HepG2 (cell line): ENCODE data around the gene RGS5. TPM values are rescaled to one million over a fixed set of nuclear protein-coding genes. Genes with fewer than 3 reads are reported as not detected.

Experiments
- ATAC-seq: fragments of 200-7000 bp; cut with Tn5 transposase; 3 replicates; pipeline ENCODE4 v1.9.1; 2020; ENCODE audit warnings: mild to moderate bottlenecking, moderate library complexity
- BruUV-seq: library from RNA; stranded (reverse); fragments of 400-500 nt; replicated peaks from 2 replicates; lab custom pipeline; 2021; lab: Mats Ljungman, UMichigan
- CTCF ChIA-PET: fragments of 300-600 bp; formaldehyde crosslinking; extraction: SDS; loops from one replicate; lab custom pipeline; 2021; ENCODE audit warnings: low total read pairs, inconsistent platforms, low intra/inter-chr PET ratio; lab: Yijun Ruan, JAX
- POLR2A ChIA-PET: fragments of 350-600 bp; sonication (Branson Sonifier 250); formaldehyde crosslinking; loops from one replicate; lab custom pipeline; 2020; ENCODE audit warnings: antibody characterized with exemption, inconsistent platforms; lab: Yijun Ruan, JAX
- DNase-seq: peaks from one replicate; pipeline ENCODE4 v3.0.0-alpha.2; 2015; ENCODE audit warnings: low spot score
- FAIRE-seq: peaks from 3 replicates; lab custom pipeline; 2011; peaks lifted over from hg19 to GRCh38; lab: Jason Lieb, UNC
- H2AFZ ChIP-seq: one replicate; pipeline ENCODE4 v1.6.1; 2011; ENCODE audit warnings: low read length, inconsistent platforms
- H3K27ac ChIP-seq: fragments of 300-600 bp; 3 replicates; pipeline ENCODE4 v1.8.0; 2011; ENCODE audit warnings: mixed run types, mild to moderate bottlenecking, mixed read lengths, low read length, inconsistent platforms; ENCODE audit not compliant: insufficient read depth; ENCODE audit errors: extremely low read length
- H3K27me3 ChIP-seq, 2 experiments: fragments of 200-600 bp in 1 of 2; 2 replicates in 1 of 2; 3 replicates in 1 of 2; pipeline versions ENCODE4 v1.6.0 to v1.8.0; 2011; ENCODE audit warnings: low read length in 2 of 2, mild to moderate bottlenecking in 2 of 2, moderate library complexity in 2 of 2, inconsistent platforms in 1 of 2; ENCODE audit not compliant: insufficient read depth in 2 of 2, control insufficient read depth in 1 of 2
- H3K36me3 ChIP-seq, 2 experiments: fragments of 200-600 bp in 1 of 2; replicated peaks in 1 of 2; 2 replicates in 1 of 2; 3 replicates in 1 of 2; pipeline versions ENCODE4 v1.5.1 to v1.8.0; 2011; ENCODE audit warnings: low read length in 2 of 2, inconsistent platforms in 1 of 2; ENCODE audit not compliant: insufficient read depth in 2 of 2, control insufficient read depth in 1 of 2
- H3K4me1 ChIP-seq: 2 replicates; pipeline ENCODE4 v1.5.1; 2012; ENCODE audit warnings: low read length, inconsistent platforms; ENCODE audit not compliant: insufficient read depth
- H3K4me2 ChIP-seq: 2 replicates; pipeline ENCODE4 v1.6.0; 2011; ENCODE audit warnings: low read depth, low read length, inconsistent platforms
- H3K4me3 ChIP-seq, 3 experiments: fragments of 200-600 bp in 1 of 3; sonication (generic), shearing (Covaris generic) in 1 of 3; replicated peaks in 1 of 3; 2 replicates each; pipeline ENCODE4 v1.5.1; 2011 to 2016; ENCODE audit warnings: low read length in 3 of 3, inconsistent platforms in 2 of 3, low read depth in 2 of 3, mild to moderate bottlenecking in 2 of 3, control low read depth in 1 of 3, mixed read lengths in 1 of 3; ENCODE audit not compliant: insufficient read depth in 1 of 3
- H3K79me2 ChIP-seq: one replicate; pipeline ENCODE4 v1.6.1; 2011; ENCODE audit warnings: low read length, inconsistent platforms; ENCODE audit not compliant: insufficient read depth
- H3K9ac ChIP-seq: 2 replicates; pipeline ENCODE4 v1.6.0; 2011; ENCODE audit warnings: mild to moderate bottlenecking, low read depth, low read length, inconsistent platforms; ENCODE audit not compliant: insufficient read depth
- H3K9me3 ChIP-seq: 2 replicates; pipeline ENCODE4 v1.5.1; 2012; ENCODE audit warnings: mild to moderate bottlenecking, low read length
- H4K20me1 ChIP-seq: 2 replicates; pipeline ENCODE4 v1.6.0; 2011; ENCODE audit warnings: inconsistent platforms, mild to moderate bottlenecking, low read length, moderate library complexity; ENCODE audit not compliant: insufficient read depth
- CERS6 ChIP-seq: sonication (generic); formaldehyde crosslinking; IDR thresholded peaks from 2 replicates; pipeline ENCODE4 v1.5.0; 2020; ENCODE audit warnings: missing genetic modification reagents
- EZH2 ChIP-seq: conservative IDR thresholded peaks from 2 replicates; pipeline ENCODE4 v1.6.1; 2012; ENCODE audit warnings: mild to moderate bottlenecking, low read depth, low read length, moderate library complexity
- HNRNPUL1 ChIP-seq: fragments of 200-400 bp; formaldehyde crosslinking; IDR thresholded peaks from 2 replicates; pipeline ENCODE4 v1.6.1; 2017; ENCODE audit warnings: low read depth, mild to moderate bottlenecking, low read length, moderate library complexity
- KLF12 ChIP-seq: sonication (generic); formaldehyde crosslinking; IDR thresholded peaks from 2 replicates; pipeline ENCODE4 v1.4.0; 2020; ENCODE audit warnings: missing genetic modification reagents, borderline replicate concordance
- MXD3 ChIP-seq: IDR thresholded peaks from 2 replicates; pipeline ENCODE4 v1.6.1; 2016; ENCODE audit warnings: mild to moderate bottlenecking, missing biosample characterization, missing genetic modification reagents
- STAG1 ChIP-seq: sonication (generic); formaldehyde crosslinking; IDR thresholded peaks from 2 replicates; pipeline ENCODE4 v1.4.0; 2020; ENCODE audit warnings: missing genetic modification reagents
- ZNF18 ChIP-seq: sonication (generic); formaldehyde crosslinking; IDR thresholded peaks from 2 replicates; pipeline ENCODE4 v1.8.0; 2022; ENCODE audit warnings: mild to moderate bottlenecking, missing genetic modification reagents; ENCODE audit not compliant: insufficient replicate concordance
- ZNF430 ChIP-seq: sonication (generic); formaldehyde crosslinking; IDR thresholded peaks from 2 replicates; pipeline ENCODE4 v1.9.0; 2021; ENCODE audit warnings: mild to moderate bottlenecking, missing genetic modification reagents
- WGBS: methylation state at CpG from one replicate; pipeline ENCODE4 v1.1.6; 2017; ENCODE audit warnings: low lambda C conversion rate; 5-methylcytosine and 5-hydroxymethylcytosine counted together
- in situ Hi-C: cut with HindIII; loops from 2 replicates; pipeline ENCODE4 v1.10.0; 2017; ENCODE audit warnings: low pct_unique_long_range_greater_than_20kb; ENCODE audit not compliant: extremely low pct_ligation_motif_present
- intact Hi-C: fragments of 100-400 bp; cut with micrococcal nuclease; formaldehyde crosslinking; loops from one replicate; pipeline ENCODE4 v1.10.0; 2022; ENCODE audit not compliant: unreplicated experiment
- polyA plus RNA-seq, 8 experiments: library from polyadenylated mRNA; depleted of rRNA in 3 of 8; stranded (reverse) in 7 of 8; unstranded in 1 of 8; fragments of >200 nt; fragmentation: Illumina TruSeq in 4 of 8; extraction: Trizol in 4 of 8; gene quantifications; 2 replicates each; pipeline versions ENCODE4 v1.2.1 to v1.2.3, GENCODE V29; 2011 to 2016; ENCODE audit warnings: low read depth in 4 of 8, missing spikeins in 1 of 8, mixed read lengths in 1 of 8; ENCODE audit not compliant: insufficient read depth in 1 of 8
- total RNA-seq, 5 experiments: library from RNA; depleted of rRNA; stranded (reverse); fragments of >200 nt; fragmentation: Illumina TruSeq; extraction: Trizol; gene quantifications; 2 replicates each; pipeline ENCODE4 v1.2.3, GENCODE V29; 2016; ENCODE audit warnings: low read depth in 1 of 5

The RGS5 gene
- total and polyA plus RNA-seq, 2 of the 13 experiments (the other 11 are each of a cell fraction or from before 2014, with no cell fraction given) = 1.9 to 2.3 TPM

GRCh38 chr1:163115887-163116286, 86.8 kb downstream of the RGS5 start:
- Histone ChIP-seq H3K4me3 (no peak overlapping the region), H4K20me1 (no peaks in the 10 kb centered on the region), H3K4me1 (no peaks in the 10 kb centered on the region), H3K27ac (no peak overlapping the region), H3K27me3 (no peaks in the 10 kb centered on the region; a peak in 1 of 5 replicates), H2AFZ (no peak overlapping the region), H3K4me2 (no peak overlapping the region), H3K9ac (no peak overlapping the region), H3K36me3 (no peaks in the 10 kb centered on the region), H3K9me3 (no peaks in the 10 kb centered on the region), H3K79me2 (no peaks in the 10 kb centered on the region)
- ATAC-seq (no peak), DNase-seq (no peak), FAIRE-seq (no peak)
- no peak for TF ChIP-seq ZNF430 (CRISPR knock-in tag)
- no peak for TF ChIP-seq ZNF18 (CRISPR knock-in tag)
- TF ChIP-seq KLF12 (CRISPR knock-in tag) = no peak
- no peak for TF ChIP-seq CERS6 (CRISPR knock-in tag)
- TF ChIP-seq MXD3 (CRISPR knock-in tag) = no peak
- TF ChIP-seq STAG1 (CRISPR knock-in tag) = no peak
- TF ChIP-seq EZH2 = no peak
- TF ChIP-seq HNRNPUL1 = no peak
- no TSS peak for BruUV-seq
- ChIA-PET POLR2A (no interaction called here), CTCF (no interaction called here)
- intact Hi-C loops (no loop called here), in situ Hi-C loops (no loop called here)
- 4% methylated on average over 1 of the region's 1 CpG for WGBS
